ENCODE data around the gene CDC123. TPM values are rescaled to one million over a fixed set of nuclear protein-coding genes. Genes with fewer than 3 reads are reported as not detected.

The CDC123 gene, protein sequence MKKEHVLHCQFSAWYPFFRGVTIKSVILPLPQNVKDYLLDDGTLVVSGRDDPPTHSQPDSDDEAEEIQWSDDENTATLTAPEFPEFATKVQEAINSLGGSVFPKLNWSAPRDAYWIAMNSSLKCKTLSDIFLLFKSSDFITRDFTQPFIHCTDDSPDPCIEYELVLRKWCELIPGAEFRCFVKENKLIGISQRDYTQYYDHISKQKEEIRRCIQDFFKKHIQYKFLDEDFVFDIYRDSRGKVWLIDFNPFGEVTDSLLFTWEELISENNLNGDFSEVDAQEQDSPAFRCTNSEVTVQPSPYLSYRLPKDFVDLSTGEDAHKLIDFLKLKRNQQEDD
- 10 to 100 TPM; 47.8 to 80.8 (median 53.6) TPM for total RNA-seq

DNA sequence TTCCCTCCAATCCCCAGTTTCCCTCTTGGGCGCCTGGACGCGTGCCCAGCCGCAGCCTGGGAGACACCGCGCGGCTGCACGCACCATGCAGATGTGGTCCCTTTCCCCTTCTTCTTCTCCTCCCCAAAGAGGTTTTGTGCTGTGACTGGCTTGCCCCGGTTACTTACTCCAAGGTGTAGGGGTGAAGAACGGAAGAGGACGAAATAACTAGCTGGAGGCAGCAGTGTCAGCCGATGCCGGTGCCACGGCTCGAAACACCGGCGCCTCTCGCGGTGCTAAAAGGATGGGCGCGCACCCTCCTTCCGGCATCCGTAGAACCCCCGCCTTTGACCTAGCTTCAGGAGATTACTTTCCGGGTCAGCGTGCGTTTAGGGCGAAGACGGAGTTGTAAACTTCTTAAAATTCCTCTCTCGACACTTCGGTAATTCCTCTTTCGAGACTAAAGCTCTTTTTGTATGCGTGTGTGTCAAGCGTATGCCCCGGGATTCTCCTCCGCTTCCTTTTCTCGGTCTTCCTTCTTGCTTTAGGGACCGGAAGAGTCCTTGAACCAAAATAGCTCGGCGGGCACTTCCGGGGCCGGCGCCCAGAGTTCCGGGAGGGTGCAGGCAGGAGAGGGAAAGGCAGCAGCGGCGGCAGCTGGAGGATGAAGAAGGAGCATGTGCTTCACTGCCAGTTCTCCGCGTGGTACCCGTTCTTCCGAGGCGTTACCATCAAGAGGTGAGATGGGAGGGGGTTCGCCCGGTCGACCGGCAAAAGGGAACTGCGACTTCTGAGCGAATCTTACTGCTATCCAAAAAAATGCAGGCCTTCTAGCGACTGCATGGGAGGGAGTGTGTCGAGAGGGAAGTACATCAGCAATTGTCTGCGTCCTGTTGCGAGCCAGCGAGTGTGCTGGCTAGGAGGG lies at the start of gene CDC123, which contains the start of gene NUDT5:
TSS of gene CDC123 (plus strand) at position 586 of the 904 bp plus-strand sequence. CDS start at position 644, 58 bp downstream.
TSS of gene NUDT5 (minus strand) at position 289 of the 904 bp plus-strand sequence. CDS start 9,600 bp downstream, outside the sequence.
- Histone ChIP-seq H3K36me3 (peaks cover 0 to 8% (median 0%) of the 10 kb centered on the region in 4 donors), H3K4me1 (peaks cover 13 to 32% (median 21%) of the 10 kb centered on the region in 4 donors), H3K9me3 (no peaks in the 10 kb centered on the region), H3K27ac (peak within 1 kb of the TSS; percentile 83 to 96 (median 92)), H3K27me3 (no peaks in the 10 kb centered on the region), H3K4me3 (peak within 1 kb of the TSS; percentile 47 to 84 (median 76))
- intact Hi-C loops (cut with DNase I; ENCODE audit: low total_unique reads) (no loop called here), in situ Hi-C loops (cut with MboI; ENCODE audit: low pct_ligation_motif_present in 1 of 4, low pct_unique_long_range_greater_than_20kb in 1 of 4, low sequenced_read_pairs in 3 of 4) (no loop called here)
- TF ChIP-seq, protein P1, sequence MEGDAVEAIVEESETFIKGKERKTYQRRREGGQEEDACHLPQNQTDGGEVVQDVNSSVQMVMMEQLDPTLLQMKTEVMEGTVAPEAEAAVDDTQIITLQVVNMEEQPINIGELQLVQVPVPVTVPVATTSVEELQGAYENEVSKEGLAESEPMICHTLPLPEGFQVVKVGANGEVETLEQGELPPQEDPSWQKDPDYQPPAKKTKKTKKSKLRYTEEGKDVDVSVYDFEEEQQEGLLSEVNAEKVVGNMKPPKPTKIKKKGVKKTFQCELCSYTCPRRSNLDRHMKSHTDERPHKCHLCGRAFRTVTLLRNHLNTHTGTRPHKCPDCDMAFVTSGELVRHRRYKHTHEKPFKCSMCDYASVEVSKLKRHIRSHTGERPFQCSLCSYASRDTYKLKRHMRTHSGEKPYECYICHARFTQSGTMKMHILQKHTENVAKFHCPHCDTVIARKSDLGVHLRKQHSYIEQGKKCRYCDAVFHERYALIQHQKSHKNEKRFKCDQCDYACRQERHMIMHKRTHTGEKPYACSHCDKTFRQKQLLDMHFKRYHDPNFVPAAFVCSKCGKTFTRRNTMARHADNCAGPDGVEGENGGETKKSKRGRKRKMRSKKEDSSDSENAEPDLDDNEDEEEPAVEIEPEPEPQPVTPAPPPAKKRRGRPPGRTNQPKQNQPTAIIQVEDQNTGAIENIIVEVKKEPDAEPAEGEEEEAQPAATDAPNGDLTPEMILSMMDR (IDR thresholded peaks at IDR 0.05) = peak in 2 of 5 experiments; percentile 17 to 31
- no peak for TF ChIP-seq EP300 (IDR thresholded peaks at IDR 0.05; ENCODE audit: low read depth)
- peak; percentile 60 to 72 (median 63) for TF ChIP-seq POLR2AphosphoS5 (IDR thresholded peaks at IDR 0.05)
- TF ChIP-seq POLR2A (IDR thresholded peaks at IDR 0.05) = peak; percentile 63
- 1% methylated on average over 49 of the region's 62 CpGs; no CpG with 5 or more reads in 1 of the 2 donors for WGBS, 2 donors (ENCODE audit: low coverage in 1 of 2)
- DNase-seq = peak; percentile 89

DNA sequence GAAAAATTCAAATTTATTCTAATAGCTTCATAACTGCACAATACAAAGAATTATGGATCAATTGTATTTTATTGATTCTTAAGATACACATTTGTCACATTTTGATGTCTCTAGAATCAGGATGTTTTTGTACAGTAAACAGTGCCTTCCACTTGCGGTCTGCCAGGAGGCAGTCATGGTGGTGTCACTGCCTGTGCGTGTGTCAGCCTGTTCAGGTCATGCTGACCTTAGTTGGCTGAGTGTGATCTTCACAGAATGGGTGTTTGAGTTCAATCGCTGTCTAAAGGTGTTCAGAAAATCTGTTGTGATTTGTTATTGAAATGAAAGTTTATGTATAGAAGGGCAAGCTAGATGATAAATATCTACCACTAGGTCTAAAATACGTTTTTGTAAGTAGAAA lies 45.8 kb upstream of the CDC123 start:
- Histone ChIP-seq H3K9me3 (no peaks in the 10 kb centered on the region), H3K4me1 (no peaks in the 10 kb centered on the region), H3K4me3 (no peak overlapping the region), H3K27ac (no peak overlapping the region), H3K27me3 (no peaks in the 10 kb centered on the region), H3K36me3 (no peaks in the 10 kb centered on the region)
- 85 to 91% methylated on average over 4 of the region's 4 CpGs for WGBS, 2 donors (ENCODE audit: low coverage in 1 of 2)
- no peak for DNase-seq
- in situ Hi-C loops (cut with MboI; ENCODE audit: low pct_ligation_motif_present in 1 of 4, low pct_unique_long_range_greater_than_20kb in 1 of 4, low sequenced_read_pairs in 3 of 4) (no loop called here), intact Hi-C loops (cut with DNase I; ENCODE audit: low total_unique reads) (no loop called here)
- no peak for TF ChIP-seq POLR2AphosphoS5 (IDR thresholded peaks at IDR 0.05)
- no peak for TF ChIP-seq POLR2A (IDR thresholded peaks at IDR 0.05)
- TF ChIP-seq, protein P1 (IDR thresholded peaks at IDR 0.05) = no peak
- no peak for TF ChIP-seq EP300 (IDR thresholded peaks at IDR 0.05; ENCODE audit: low read depth)

DNA sequence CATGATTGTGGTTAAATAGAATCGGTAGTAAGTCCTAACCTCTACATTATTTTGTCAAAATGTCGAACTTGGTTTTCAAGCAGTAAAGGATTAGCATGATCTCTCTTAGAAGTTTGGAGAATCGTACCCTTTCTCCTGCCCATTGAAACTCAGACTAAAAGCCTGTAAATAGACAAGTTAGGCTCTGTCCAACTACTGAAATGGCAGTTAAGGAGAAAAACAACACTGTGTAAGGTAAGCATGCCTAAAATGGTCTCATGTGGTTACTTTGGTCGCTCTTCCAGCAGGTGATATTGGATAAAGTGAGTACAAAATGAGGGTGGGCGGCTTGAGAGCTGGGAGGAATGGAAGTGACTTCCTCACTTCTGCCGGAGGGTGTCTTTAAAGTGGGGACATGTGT lies 41.5 kb upstream of the CDC123 start:
- Histone ChIP-seq H3K4me3 (no peak overlapping the region), H3K4me1 (no peaks in the 10 kb centered on the region), H3K36me3 (peaks cover 0 to 4% (median 0%) of the 10 kb centered on the region in 4 donors), H3K27me3 (no peaks in the 10 kb centered on the region), H3K9me3 (no peaks in the 10 kb centered on the region), H3K27ac (no peak overlapping the region)
- no peak for TF ChIP-seq POLR2AphosphoS5 (IDR thresholded peaks at IDR 0.05)
- TF ChIP-seq EP300 (IDR thresholded peaks at IDR 0.05; ENCODE audit: low read depth) = no peak
- intact Hi-C loops (cut with DNase I; ENCODE audit: low total_unique reads) (no loop called here), in situ Hi-C loops (cut with MboI; ENCODE audit: low pct_ligation_motif_present in 1 of 4, low pct_unique_long_range_greater_than_20kb in 1 of 4, low sequenced_read_pairs in 3 of 4) (no loop called here)
- no peak for DNase-seq
- 80 to 96% methylated on average over 4 to 6 of the region's 6 CpGs for WGBS, 2 donors (ENCODE audit: low coverage in 1 of 2)

DNA sequence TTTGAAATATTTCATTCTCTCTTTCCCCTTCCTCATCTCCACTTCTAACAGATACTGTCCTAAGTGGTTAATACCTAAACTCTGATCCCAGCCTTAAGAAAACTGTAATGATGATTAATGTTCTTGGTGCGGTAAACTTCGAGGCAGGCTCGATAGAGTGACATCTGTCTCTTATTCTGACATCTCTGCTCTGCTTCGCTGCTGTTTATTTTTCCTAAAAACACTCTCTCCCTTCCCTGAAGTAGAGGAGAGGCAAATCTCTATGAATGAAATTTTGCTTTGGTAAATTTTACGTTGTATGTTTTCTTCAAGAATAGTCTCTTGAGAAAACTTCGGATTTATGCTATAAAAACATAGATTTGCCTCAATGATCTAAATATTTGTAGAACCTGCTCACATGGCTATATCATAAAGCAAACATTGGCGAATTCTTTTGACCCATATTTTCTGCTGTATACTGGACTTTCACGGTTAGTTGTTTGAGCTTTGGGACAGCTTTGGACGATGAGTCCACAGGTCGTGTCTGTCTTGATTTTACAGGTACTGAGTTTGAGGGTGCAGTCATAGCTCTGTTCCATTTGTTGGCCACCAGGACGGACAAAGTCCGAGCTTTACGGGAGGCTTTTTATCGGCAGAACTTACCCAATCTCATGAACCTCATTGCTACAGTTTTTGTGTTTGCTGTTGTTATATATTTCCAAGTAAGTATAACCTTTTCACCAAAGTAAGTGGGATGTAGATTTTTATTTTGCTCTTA lies 39.4 kb upstream of the CDC123 start:
- DNase-seq = no peak
- TF ChIP-seq EP300 (IDR thresholded peaks at IDR 0.05; ENCODE audit: low read depth) (no peak), POLR2AphosphoS5 (IDR thresholded peaks at IDR 0.05) (no peak), POLR2A (IDR thresholded peaks at IDR 0.05) (no peak)
- TF ChIP-seq, protein P1 (IDR thresholded peaks at IDR 0.05) = no peak

More for the DNA sequence above, 39.4 kb upstream of the CDC123 start:
- Histone ChIP-seq H3K9me3 (no peaks in the 10 kb centered on the region), H3K4me1 (no peaks in the 10 kb centered on the region), H3K27me3 (no peaks in the 10 kb centered on the region), H3K4me3 (no peak overlapping the region), H3K27ac (no peak overlapping the region), H3K36me3 (peaks cover 0 to 17% (median 5%) of the 10 kb centered on the region in 4 donors)
- intact Hi-C loops (cut with DNase I; ENCODE audit: low total_unique reads) (no loop called here), in situ Hi-C loops (cut with MboI; ENCODE audit: low pct_ligation_motif_present in 1 of 4, low pct_unique_long_range_greater_than_20kb in 1 of 4, low sequenced_read_pairs in 3 of 4) (no loop called here)
- WGBS, 2 donors (ENCODE audit: low coverage in 1 of 2) = 90 to 91% methylated on average over 10 to 14 of the region's 14 CpGs
